Hepatocyte (in vitro differentiated cells): Measurements from ENCODE around the gene PDE11A. TPM values are rescaled to one million over a fixed set of nuclear protein-coding genes. Genes with fewer than 3 reads are reported as not detected.

ENCODE experiments used
- DNase-seq: peaks from one replicate; pipeline ENCODE4 v3.0.0-alpha.2; 2016; ENCODE audit warnings: low spot score
- H2AFZ ChIP-seq: fragments of 200-600 bp; sonication (generic); 2 replicates; pipeline ENCODE4 v1.6.0; 2016; ENCODE audit warnings: antibody characterized with exemption, mild to moderate bottlenecking
- H3K27ac ChIP-seq: fragments of 200-600 bp; sonication (generic); 2 replicates; pipeline ENCODE4 v1.5.1; 2016; ENCODE audit warnings: mild to moderate bottlenecking
- H3K27me3 ChIP-seq: fragments of 200-600 bp; sonication (generic); 2 replicates; pipeline ENCODE4 v1.6.1; 2016
- H3K36me3 ChIP-seq: fragments of 200-600 bp; sonication (generic); replicated peaks from 2 replicates; pipeline ENCODE4 v1.5.1; 2016; ENCODE audit warnings: low read depth; ENCODE audit not compliant: insufficient read depth
- H3K4me1 ChIP-seq: fragments of 200-600 bp; sonication (generic); 2 replicates; pipeline ENCODE4 v1.5.1; 2016; ENCODE audit warnings: mild to moderate bottlenecking, moderate library complexity; ENCODE audit not compliant: insufficient read depth
- H3K4me2 ChIP-seq: fragments of 200-600 bp; sonication (generic); 2 replicates; pipeline ENCODE4 v1.6.0; 2016
- H3K4me3 ChIP-seq: fragments of 200-600 bp; sonication (generic); 2 replicates; pipeline ENCODE4 v1.5.1; 2016; ENCODE audit warnings: mild to moderate bottlenecking
- H3K79me2 ChIP-seq: fragments of 200-600 bp; sonication (generic); 2 replicates; pipeline ENCODE4 v1.6.0; 2017; ENCODE audit warnings: mild to moderate bottlenecking
- H3K9me2 ChIP-seq: fragments of 200-600 bp; sonication (generic); replicated peaks from 2 replicates; pipeline ENCODE4 v1.6.0; 2017; ENCODE audit warnings: mild to moderate bottlenecking; ENCODE audit not compliant: insufficient read depth
- H3K9me3 ChIP-seq: fragments of 200-600 bp; sonication (generic); 2 replicates; pipeline ENCODE4 v1.5.1; 2016; ENCODE audit warnings: low read depth, mild to moderate bottlenecking
- H4K20me1 ChIP-seq: fragments of 200-600 bp; sonication (generic); 2 replicates; pipeline ENCODE4 v1.6.0; 2016; ENCODE audit warnings: mild to moderate bottlenecking; ENCODE audit not compliant: insufficient read depth, poor library complexity, severe bottlenecking
- CTCF ChIP-seq: fragments of 200-600 bp; sonication (generic); IDR thresholded peaks from 2 replicates; pipeline ENCODE4 v1.5.1; 2016; ENCODE audit warnings: antibody characterized with exemption, mild to moderate bottlenecking; ENCODE audit not compliant: poor library complexity
- EZH2 ChIP-seq: fragments of 200-600 bp; sonication (generic); IDR thresholded peaks from 2 replicates; pipeline ENCODE4 v1.6.1; 2016; ENCODE audit warnings: antibody characterized with exemption, mild to moderate bottlenecking, borderline replicate concordance
- EZH2phosphoT487 ChIP-seq: fragments of 200-600 bp; sonication (generic); IDR thresholded peaks from one replicate; pipeline ENCODE4 v1.6.1; 2018; ENCODE audit warnings: antibody characterized with exemption, mild to moderate bottlenecking, low read depth, moderate library complexity; ENCODE audit not compliant: unreplicated experiment, severe bottlenecking
- WGBS: methylation state at CpG from one replicate; pipeline ENCODE4 v1.1.6; 2016; ENCODE audit warnings: low lambda C conversion rate; ENCODE audit errors: missing lambda C conversion rate; 5-methylcytosine and 5-hydroxymethylcytosine counted together
- polyA plus RNA-seq: library from polyadenylated mRNA; unstranded; fragments of >200 nt; fragmentation: Nextera tagmentation; extraction: Ambion mirVana; gene quantifications from 2 replicates; pipeline ENCODE4 v1.2.1, GENCODE V29; 2016
- total RNA-seq: library from RNA; depleted of rRNA; stranded (reverse); fragments of >200 nt; gene quantifications from 2 replicates; pipeline ENCODE4 v1.2.3, GENCODE V29; 2014

Gene PDE11A
- total and polyA plus RNA-seq, 2 experiments from 2014 or later = 0.71 to 1.9 TPM

GRCh38 chr2:177619986-177620385 lies 452.6 kb downstream of the PDE11A start:
- 88% methylated on average over 2 of the region's 2 CpGs for WGBS
- Histone ChIP-seq H3K4me2 (no peak overlapping the region), H3K4me3 (no peak overlapping the region), H3K79me2 (peaks cover 4% of the 10 kb centered on the region), H3K4me1 (peaks cover 9% of the 10 kb centered on the region), H3K27me3 (no peaks in the 10 kb centered on the region), H3K27ac (no peak overlapping the region), H3K36me3 (no peaks in the 10 kb centered on the region), H2AFZ (no peak overlapping the region), H4K20me1 (no peaks in the 10 kb centered on the region), H3K9me3 (no peaks in the 10 kb centered on the region), H3K9me2 (no peaks in the 10 kb centered on the region)
- no peak for DNase-seq
- no peak for TF ChIP-seq CTCF
- TF ChIP-seq EZH2phosphoT487 = no peak
- no peak for TF ChIP-seq EZH2

GRCh38 chr2:177619461-177619860 lies 453.1 kb downstream of the PDE11A start:
- no peak for DNase-seq
- Histone ChIP-seq H4K20me1 (no peaks in the 10 kb centered on the region), H2AFZ (peak overlapping the region; percentile 96), H3K27me3 (no peaks in the 10 kb centered on the region), H3K4me2 (peak overlapping the region; percentile 76), H3K9me3 (no peaks in the 10 kb centered on the region), H3K4me1 (peaks cover 9% of the 10 kb centered on the region), H3K79me2 (peaks cover 4% of the 10 kb centered on the region), H3K36me3 (no peaks in the 10 kb centered on the region), H3K27ac (no peak overlapping the region), H3K4me3 (peak overlapping the region; percentile 44), H3K9me2 (no peaks in the 10 kb centered on the region)
- WGBS = 76% methylated on average over 4 of the region's 4 CpGs
- TF ChIP-seq CTCF (no peak), EZH2 (no peak), EZH2phosphoT487 (no peak)

- H3K9me3 ChIP-seq = no peaks in the 10 kb centered on the region
- peak overlapping the region; percentile 96 for H2AFZ ChIP-seq
- H3K79me2 ChIP-seq = peaks cover 4% of the 10 kb centered on the region
- peaks cover 9% of the 10 kb centered on the region for H3K4me1 ChIP-seq
- H3K36me3 ChIP-seq = no peaks in the 10 kb centered on the region
- peak overlapping the region; percentile 44 for H3K4me3 ChIP-seq
- TF ChIP-seq CTCF (no peak), EZH2phosphoT487 (no peak), EZH2 (no peak)
- H4K20me1 ChIP-seq = no peaks in the 10 kb centered on the region
- no peaks in the 10 kb centered on the region for H3K9me2 ChIP-seq
- H3K27ac ChIP-seq = peak overlapping the region; percentile 96
- H3K4me2 ChIP-seq = peak overlapping the region; percentile 76
- no peaks in the 10 kb centered on the region for H3K27me3 ChIP-seq
- 4% methylated on average over 76 of the region's 76 CpGs for WGBS
- peak; percentile 92 for DNase-seq
Observed at GRCh38 chr2:177618255-177619253, 454.0 kb downstream of the PDE11A start.
